Amygdala (tissue), 56 donors: Measurements from ENCODE around the gene KIF16B.

Experiments
- DNase-seq, 56 donors: peaks; one replicate each; lab custom pipeline; 2025; lab: John Stamatoyannopoulos, UW

The KIF16B gene

DNA sequence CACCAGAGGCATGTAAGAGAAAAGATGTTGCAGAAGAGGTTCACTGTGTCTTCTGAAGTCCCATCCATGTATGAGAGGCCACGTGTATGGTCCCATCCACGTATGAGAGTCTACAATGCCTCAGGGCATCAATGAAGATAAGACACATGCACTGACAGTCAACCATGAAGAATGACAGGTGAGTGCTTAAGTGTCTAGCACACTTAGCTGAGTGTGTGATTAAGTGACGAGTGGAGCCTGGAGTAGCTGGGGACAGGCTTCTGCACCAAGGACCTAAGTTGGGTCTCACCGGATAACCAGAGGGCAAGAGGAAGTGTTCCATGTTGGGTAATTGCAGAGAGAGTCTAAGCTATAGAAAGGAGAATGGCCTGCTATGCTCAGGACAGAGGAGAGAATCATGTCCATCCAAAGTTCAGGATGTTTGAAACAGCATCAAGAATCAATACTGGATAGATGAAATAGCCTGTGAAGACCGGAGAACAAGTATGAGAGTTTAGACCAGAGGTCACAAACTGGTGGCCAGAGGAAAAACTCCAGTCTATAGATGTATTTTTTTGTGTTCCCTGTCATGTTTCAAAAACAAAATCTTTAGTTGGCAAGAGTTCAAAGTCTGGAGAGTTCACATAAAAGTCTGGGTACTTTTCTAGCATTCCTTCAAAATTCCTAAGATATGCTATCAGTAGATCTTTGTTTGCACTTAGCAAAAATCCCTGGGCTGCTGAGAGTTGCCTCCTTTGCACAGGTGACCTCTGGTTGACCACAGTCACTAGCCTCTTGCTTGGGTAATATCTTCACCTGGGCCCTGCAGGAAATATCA lies 165.8 kb downstream of the KIF16B start:
- no peak for DNase-seq

DNA sequence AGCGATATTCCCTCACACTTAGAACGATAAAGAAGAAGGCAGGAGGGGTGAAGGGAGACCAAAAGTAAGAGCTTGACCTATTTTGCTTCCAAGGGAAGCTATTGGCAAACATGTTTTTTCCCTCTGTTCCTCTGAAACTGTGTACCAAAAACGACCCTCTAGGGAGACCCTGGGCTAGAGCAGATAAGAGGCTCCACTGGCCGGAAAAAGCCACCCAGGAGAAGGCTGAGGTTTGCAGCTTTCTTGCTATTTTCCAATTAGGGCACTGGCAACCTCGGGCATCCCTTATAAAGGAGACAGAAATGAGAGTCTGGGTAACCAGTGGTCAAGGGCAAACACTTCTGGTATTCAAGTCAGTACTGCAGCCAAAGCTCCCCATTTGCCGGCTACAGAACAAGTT lies 168.0 kb downstream of the KIF16B start:
- DNase-seq, result peak in 2 of 56 donors; percentile 15 to 17

DNA sequence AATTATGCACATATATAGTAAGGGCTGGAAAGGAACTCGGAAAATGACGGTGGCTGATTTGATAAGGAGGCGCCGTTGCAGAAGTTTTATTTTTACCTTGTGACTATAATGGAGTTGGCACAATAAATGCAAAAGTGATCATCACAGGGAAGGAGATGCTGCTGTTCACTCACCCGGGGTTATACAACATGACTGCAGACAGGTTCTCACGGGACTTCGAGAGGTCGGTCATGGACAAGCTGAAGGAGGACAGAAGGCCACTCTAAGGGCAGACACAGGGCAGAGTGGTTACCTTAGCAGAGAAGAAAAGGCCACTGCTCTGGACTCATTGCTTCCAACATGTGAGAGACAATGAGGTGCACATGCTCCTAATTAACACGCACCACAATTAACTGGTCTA lies 168.6 kb downstream of the KIF16B start:
- DNase-seq, result no peak

DNA sequence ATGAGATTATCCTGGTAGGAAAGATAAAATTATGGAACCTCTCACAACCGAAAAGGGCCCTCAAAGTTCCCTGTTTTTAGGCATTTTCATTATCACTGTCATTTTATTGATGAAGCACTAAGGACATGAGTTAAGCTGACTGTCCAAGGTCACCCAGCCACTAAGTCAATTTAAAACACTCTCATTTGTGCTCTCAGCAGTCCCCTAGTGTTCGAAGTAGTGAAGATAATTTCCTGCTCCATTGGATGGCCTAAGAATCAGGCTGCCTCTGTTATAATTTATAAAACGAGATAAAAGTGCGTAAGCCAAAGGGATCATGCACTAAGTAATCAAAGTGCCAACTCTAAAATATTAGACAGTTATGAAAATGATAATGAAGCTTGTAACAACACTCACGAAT lies 169.1 kb downstream of the KIF16B start:
- no peak for DNase-seq

DNA sequence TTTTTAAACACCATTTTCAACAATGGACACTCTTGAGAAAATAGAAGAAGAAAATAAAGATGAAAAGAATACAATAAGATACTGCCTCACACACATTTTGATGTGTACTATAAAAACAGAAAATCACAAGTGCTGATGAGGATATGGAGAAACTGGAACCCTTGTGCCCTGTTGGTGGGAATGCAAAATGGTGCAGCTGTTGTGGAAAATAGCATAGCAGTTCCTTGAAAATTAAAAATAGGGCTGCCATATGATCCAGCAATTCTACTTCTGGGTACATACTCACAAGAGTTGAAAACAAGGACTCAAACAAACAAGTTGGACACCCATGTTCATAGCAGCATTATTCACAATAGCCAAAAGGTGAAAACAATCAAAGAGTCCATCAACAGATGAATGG lies 173.0 kb downstream of the KIF16B start:
- DNase-seq, result no peak

DNA sequence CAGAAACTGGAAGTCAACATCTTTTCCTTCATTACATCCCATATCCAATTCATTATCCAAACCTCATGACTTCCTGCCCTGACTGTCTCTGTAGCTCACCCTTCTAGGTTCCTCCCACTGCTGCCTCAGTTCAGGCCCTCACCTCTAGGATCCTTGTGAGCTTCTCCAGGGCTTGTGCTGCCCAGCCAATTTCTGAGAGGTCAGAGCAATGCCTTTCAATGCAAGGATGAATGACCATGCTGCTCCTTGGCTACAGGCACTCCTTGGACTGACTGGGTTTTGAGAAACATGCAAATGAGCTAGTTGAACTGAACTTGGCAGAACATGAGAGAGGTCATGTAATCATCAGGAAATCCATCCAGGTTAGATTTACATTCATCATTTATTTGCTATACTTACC lies 173.4 kb downstream of the KIF16B start:
- DNase-seq, result no peak

DNA sequence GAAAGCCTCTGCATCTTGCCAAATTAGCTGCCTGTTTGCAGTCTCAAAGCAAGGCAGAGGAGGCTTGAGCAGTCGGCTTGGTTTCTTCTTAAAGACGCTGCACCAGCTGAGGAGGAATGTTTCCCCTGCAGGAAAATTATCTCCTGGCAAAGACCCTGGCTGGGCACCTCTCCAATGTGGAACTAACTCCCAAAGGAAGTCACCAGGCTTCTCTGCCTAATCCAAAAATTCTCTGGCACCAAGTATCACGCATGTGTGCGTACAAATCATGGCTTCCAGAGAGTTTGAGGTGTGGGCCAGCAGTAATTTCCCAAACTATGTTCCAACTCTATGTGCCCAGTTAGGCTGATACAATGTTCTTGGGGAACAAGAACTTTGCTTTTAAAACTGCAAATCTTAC lies 176.2 kb downstream of the KIF16B start:
- DNase-seq, result peak in 37 of 56 donors; percentile 5 to 62 (median 20)

DNA sequence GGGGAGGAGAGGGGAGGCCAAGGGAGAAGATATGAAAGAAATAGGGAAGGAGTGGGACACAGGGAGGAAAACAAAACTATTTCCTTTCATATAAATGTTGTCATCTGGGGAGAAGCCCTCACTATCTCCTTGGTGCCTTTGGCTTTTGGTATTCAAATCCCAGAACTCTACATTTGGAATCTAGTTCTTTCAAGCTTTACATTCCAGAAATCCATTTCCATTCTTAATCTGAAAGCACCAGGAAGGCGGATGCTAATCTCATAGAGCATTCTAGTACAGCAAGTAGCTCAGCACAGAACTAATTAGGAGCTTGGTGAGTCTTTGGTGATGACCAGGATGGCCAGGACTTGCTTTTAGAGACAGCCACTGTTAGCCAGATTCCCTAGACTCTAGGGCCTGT lies 177.9 kb downstream of the KIF16B start:
- DNase-seq, result no peak

DNA sequence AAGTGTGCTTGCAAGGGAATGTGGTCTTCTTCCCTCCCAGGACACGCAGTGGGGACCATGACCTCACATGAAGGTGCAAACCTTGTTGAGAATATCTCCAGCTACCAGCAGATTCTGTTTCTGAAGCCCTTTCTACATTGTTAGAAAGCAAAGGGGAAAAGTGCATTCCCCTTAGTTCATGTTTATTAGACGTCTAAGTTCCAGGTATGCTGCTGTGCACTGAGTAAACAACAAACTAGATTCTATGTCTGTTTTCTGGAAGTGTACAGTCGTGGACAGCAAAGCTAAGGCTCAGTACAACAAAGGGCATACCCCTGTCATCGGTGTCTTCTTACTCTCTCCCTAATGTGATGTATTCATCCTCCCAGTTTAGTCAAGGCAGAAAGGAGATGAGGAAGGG lies 178.5 kb downstream of the KIF16B start:
- no peak for DNase-seq

DNA sequence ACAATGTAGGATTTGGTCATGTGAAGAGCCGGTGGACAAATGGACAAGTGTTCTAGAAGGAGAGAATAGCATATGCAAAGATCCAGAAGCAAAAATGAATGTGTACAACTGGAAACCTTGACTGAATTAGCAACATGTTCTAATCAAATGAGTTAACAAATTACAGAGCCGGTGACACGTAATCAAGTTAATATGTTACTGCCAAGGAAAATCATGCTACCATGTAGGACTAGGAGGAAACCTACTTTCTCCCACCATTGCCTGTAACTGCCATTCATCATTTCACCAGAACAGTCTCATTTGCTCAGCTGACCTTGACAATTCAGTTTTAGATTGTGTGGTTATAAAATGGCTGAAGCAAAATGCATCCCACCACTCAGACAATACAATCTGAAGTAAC lies 179.4 kb downstream of the KIF16B start:
- DNase-seq, result no peak

DNA sequence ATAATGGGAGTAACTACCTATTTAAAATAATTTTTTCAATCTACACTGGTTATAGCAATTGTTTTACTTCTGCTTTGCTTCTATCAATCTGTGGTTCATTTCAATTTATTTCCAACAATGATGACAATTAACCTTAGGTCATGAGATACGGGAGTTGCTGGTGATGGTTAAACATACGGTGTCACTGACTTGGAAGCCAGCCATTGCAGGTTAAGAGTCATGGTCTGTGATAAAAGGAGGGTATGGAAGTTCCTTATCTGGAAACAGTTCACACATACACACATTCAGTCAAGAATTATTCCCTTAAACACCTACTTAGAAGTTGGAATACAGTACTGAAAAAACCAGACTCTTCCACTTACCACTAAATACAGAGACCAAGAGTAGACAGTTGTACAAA lies 180.0 kb downstream of the KIF16B start:
- no peak for DNase-seq

DNA sequence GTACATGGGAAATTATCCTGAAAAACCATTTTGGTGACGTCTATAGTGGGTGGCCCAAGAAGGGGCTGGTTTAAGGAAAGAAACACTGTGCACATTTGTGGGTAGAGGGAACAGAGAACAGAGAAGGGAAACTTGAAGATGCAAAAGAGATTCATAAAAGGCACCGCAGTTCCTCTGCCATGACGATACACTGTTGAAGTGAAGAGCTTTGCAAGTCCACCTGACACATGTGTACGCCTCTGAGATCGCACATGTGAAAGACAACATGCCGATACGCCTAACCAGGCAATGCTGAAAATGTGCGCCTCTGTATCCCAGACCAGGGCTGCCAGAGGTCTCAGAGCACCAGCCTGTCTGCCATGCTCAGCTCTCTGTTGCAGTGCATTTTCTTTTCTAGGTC lies 180.9 kb downstream of the KIF16B start:
- DNase-seq, result no peak

DNA sequence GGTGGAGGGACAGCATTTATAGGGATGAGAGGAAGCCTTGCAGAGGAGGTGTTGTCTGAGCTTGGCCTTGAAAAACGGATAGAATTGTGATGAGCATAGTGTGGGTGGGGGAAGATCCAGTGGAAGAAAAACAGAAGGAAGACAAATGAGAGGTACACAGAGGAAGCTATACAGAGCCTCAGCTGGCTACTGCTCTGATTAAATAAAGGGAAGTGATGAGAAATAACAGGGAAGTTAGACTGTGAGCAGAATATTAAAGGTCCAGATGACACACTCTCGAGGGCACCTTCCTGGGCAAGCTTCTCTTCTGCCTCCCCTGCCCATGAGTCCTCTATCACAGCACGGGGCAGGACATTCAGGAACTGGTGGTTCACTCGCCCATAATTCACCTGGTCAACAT lies 182.3 kb downstream of the KIF16B start:
- DNase-seq, result no peak

DNA sequence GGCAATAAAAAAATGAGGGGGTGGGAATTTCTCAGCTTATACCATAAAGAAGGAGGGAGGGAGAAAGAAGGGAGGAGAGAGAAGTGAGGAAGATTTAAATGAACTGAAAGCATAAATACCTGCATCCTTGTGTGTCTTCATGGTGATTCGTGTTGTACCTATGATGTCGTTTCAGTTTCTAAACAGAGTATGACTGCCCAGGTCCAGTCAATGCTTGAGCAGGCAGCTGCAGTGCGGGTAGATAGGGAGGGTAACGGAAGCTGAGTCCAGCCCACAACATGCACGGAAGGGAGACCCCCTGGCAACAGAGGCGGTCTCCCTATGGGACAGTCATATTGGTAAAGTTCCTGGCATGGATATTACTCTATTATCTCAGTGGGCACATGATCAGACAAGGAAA lies 184.5 kb downstream of the KIF16B start:
- no peak for DNase-seq

DNA sequence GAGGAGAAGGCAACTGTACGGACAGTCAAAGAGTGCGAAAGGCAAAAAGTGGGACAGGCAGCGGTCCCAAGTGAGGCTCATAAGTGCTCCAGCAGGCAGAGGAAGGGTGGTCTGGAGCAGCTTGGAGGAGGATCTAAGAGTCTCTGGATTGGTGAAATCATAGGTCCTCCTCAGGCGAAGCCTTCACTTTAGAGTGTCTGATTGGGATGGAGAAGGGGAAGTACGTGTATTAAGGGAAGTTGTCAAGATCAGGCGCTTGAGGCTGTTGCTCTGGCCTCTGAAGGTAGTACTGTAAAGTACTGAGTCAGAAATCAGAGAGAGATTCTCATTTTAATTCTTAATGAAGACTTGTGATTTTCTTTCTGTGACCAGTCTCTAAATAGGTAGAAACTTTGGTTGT lies 185.6 kb downstream of the KIF16B start:
- DNase-seq, result no peak

DNA sequence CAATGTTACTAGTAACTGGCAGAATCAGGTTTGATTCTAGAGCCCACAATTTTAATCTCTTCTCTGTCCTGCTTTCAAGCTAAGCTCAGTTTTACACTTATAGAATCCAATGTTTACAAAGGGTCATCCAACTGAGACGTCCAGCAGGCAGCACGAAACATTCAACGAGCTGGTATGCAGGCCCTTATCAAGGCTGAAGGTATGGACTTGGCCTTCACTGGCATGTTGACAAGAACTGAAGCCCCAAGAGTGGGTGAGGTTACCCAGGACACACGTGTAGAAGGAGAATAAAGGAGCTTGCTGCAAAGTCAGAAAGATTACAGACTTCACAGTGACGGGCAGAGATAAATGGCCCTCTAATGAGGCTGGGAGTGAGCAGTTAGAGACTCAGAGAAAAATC lies 187.4 kb downstream of the KIF16B start:
- DNase-seq, result no peak

DNA sequence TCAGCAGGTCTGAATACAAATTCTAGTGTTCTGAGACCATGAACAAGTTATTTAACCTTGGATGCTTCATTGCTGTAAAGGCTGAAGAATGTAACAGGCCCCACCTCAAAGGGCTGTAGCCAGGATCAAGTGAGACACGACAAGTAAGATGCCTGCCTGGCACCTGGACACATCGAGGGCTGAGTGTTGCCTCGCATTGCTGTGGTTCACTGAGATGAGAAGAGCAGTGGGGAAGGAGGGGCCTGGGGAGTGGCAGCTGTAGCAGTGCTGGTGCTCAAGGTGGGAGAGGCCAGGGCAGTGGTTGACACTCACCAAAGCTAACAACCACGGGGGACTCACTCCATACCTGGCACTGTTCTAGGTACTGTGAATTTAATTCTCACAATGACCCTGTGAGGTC lies 187.8 kb downstream of the KIF16B start:
- DNase-seq, result no peak

DNA sequence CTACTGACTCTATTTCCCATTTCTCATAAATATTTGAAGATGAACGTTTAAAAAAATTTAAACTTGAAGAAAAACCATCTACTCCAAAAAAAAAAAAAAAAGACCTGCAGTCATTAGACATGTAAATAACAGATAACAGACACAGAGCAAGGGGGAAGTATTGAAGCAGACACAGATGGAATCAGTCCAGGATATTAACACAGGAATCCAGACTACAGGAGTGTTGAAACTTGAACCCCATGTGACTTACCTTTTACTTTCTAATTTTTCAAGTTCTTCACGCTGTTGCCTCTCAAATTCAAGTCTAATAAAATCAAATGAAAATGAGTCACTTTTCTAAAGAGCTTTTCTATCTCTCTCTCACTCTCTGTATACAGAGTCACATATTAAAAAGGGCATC lies 191.8 kb downstream of the KIF16B start:
- DNase-seq, result no peak

DNA sequence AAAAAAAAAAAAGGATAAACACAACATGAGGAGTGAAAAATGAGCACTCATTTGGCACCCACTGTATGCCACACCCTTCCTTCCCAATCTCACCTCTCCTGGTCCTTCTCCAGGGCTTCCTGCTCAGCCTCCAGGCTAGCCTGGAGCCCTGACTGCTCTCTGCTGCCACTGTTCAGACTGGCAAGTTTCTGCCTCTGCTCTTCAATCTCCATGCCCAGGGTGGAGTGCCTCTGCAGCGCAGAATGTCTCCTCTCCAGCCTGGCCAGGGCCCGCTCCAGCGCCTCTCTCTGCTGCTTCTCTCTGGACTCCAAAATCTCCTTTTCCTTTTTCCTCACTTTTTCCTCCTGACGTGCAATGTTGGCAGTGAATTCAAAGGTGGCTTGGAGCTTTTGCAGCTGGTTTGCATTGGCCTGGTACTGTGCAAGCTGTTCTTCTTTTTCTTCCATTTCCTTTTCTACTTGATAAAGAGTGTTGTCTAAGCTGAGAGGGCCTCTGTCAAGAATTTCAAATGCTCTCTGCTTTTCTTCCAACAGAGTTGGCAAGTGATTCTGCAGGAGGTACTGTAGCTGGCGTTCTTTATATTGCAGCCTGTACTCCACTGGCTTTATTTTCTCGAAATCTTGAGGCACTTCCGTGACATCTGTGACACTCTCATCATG lies 194.4 kb downstream of the KIF16B start:
- DNase-seq, result no peak

DNA sequence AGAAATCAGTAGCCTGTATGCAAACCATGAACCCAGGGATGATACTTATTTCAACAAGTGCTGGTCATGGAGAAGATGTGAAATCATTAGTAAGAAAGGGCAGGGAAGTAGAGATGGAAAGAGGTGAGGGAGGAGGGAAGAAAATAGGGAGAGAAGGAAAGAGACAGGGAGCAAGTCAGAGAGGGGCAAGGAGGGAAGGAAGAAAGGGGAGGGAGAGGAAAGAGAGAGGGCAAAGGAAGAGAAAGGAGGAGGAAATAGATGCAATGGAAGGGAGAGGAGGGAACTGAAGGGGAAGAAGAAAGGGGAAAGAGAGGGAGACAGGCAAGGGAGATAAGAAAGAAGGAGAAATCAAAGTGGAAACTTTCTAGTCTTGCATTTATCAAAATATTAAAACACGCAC lies 195.1 kb downstream of the KIF16B start:
- no peak for DNase-seq

DNA sequence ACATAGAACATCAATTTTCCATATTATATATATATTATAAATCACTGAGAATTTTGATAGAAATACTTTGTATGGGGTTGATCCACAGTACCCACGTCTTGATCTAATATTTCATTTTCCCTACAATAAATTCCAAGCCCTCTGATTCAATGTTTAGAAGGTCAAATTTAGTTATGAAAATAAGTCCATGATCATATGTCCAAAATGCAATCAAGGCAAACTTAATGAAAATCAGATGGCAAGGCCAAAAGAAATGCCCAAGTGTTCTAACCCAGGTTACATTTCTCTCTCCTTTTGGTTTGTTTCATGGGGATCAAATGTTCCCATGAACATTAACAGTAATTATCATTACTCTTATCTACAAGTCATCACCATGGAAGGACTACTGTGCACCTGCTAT lies 203.8 kb downstream of the KIF16B start:
- DNase-seq, result no peak

DNA sequence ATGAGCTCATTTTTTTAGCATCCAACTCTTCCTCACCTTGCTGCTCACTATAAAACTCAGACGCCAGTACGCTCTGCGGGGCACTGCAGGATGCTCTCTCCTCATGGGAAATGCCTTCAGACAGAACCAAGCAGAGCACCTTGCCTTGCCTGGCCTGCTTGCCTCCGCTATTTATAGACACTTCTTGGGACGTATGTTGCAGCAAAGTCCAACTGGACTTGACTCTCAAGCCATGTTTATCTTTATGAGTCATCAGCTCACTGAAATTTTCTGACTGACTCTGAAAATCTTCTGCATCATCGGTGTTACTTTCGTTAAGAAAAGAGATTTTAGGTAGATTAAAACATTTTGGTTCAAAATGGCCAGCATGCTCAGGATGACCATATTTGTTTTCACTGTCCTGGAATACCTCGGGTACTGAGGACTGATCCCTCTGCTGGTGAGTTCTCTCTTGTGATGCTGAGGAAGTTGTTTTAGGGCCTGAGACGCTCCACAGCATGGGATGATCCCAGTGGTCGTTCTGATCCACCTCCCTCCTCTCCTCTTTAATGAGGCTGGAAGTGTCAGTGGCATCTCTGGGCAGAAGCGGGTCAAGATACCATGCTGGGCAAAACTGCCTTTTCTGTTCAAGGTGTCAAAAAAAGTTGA lies 204.5 kb downstream of the KIF16B start:
- no peak for DNase-seq
